HG03066 (cell line): ENCODE results near the gene ANKRD40.
"Not testable (repeated sequence)": the region's sequence is repeated elsewhere in the genome, so short reads cannot be mapped to it uniquely, and the experiment has no call there.

Source experiments
- ATAC-seq: cut with Tn5 transposase; IDR thresholded peaks from one replicate; pipeline ENCODE4 v1.9.1; 2021; ENCODE audit warnings: low read depth; ENCODE audit not compliant: unreplicated experiment

ANKRD40 gene

DNA sequence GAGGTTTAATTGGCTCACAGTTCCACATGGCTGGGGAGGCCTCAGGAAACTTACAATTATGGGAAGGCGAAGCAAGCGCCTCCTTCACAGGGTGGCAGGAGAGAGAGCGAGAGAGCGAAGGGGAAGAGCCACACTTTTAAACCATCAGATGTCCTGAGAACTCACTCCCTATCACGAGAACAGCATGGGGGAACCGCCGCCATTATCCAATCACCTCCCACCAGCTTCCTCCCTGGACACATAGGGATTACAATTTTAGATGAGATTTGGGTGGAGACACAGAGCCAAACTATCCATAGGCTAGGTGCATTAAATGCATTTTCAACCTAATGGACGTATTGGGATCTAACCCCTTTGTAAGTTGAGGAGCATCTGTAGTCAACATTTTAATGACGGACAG lies 4.9 kb upstream of the ANKRD40 start:
- ATAC-seq = no peak

DNA sequence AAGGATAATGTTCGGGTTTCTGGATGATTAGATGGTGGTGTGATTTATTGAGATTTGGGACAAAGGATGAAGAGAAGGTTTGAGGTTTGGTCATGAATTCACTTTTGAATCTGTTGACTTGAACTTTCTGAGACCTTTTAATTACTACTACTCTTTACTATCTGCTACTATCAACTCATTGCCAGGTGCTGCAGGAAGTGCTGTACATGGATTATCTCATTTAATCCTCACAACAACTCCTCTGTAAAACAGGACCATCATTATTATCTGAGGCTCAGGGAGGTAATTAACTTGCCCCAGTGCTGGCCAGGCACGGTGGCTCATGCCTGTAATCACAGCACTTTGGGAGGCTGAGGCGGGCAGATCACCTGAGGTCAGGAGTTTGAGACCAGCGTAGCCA lies 2.9 kb upstream of the ANKRD40 start:
- ATAC-seq = no peak

DNA sequence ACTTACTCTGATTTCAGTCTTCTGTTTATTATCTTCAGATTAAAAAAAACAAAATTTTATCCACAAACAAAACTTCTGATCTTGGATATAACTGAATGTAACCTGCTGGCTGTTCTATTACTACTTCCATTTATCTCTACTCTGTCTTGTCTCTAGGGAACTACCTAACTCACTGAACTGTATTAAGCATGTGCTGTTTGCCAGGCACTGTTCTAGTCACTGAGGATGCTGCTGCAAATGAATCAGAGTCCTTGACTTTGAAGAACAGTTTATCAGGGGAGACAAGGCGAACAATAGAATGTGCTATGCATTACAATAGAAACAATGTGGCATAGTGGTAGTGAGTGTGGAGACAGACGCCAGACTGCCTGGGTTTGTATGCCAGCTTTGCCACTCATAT lies 2.3 kb upstream of the ANKRD40 start:
- no peak for ATAC-seq

DNA sequence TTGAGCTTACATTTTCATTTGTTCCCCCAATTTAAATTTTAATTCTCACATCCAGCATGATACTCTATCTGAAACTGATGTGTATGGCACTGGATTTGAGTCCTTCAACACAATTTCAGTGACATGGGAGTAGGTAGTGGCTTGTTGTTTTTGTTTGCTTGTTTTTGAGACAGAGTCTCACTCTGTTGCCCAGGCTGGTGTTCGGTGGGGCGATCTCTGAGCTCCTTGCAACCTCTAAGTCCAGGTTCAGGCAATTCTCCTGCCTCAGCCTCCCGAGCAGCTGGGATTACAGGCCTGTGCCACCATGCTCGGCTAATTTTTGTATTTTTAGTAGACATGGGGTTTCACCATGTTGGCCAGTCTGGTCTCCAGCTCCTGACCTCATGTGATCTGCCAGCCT lies 1.3 kb upstream of the ANKRD40 start:
- not testable (repeated sequence) for ATAC-seq

DNA sequence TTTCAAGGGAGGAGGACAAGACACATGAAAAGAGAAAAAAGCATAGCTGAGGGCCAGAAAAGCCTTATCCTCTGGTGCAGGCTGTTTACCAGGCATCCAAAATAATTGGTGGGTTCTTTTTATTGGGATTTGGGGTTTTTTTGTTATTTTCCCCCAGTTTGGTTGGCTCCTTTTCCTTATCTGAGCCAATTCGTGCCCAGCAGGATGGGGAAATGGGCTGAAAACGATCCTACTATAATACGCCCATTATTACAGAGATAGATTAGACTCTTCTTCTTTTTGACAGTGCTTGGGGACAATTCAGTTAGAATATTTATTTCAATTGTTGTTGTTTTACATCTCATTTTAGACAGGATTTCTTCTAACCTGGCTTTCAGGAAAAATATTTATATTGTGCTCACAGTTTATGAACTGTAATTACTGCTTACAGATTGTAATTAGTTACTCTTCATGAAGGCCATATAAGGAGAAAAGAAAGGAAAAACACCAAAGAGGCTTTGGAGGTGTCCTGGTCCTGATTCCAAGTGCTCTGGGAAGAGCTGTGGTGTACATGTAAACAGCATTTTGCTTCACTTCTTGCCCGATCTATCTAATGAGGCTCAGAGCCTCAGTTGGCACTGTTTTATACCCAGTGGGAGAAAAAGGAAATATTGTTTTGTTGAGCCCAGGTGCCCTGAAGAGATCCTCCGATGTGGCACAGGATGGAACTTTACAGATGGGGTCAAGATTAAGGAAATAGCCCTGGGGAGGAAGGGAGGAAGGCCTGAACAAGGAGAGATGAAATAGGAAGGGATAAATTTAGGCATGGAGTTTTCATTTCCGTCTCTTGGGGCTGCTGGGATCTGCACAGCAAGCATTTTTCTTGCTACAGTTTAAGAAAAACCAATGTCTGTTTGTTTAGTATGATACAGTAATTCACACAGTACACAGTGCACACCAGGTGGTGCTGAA lies 611 bp upstream of the ANKRD40 start:
- no peak for ATAC-seq

DNA sequence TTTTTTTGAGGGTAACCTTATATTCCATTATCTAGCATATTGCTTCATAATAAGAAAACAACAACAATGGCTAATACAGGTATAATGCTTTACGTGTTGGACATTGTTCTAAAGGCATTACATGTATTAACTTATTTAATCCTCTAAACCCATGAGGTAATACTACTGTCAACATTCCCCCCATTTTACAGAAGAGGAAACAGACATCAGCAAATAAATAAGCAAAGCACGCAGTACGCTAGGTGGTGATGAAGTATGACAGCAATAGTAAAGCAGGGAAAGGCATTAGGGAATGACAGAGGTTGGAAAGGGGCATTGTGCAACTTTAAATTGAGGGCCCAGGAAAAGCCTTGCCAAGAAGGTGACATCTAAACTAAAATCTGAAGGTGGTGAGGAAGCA lies 4.6 kb downstream of the ANKRD40 start:
- no peak for ATAC-seq

DNA sequence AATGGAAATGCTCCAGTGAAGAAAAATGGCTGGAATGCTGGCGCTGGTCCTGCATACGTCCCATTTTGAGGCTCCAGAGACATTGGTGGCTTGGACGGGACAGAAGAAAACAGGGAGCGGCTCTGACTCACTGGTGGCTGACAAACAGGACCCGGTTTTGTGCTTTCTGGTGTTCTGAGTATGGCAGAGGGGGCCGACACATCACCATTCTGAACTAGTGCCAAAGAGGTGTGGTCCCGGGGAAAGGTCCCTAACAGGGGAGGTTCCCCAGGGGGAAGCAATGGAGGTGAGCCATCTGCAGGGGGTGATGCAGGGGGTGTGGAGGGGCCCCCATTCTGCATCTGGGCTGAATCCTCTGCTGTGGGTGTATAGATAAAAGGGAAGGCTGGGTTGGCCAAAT lies 8.3 kb downstream of the ANKRD40 start:
- no peak for ATAC-seq

DNA sequence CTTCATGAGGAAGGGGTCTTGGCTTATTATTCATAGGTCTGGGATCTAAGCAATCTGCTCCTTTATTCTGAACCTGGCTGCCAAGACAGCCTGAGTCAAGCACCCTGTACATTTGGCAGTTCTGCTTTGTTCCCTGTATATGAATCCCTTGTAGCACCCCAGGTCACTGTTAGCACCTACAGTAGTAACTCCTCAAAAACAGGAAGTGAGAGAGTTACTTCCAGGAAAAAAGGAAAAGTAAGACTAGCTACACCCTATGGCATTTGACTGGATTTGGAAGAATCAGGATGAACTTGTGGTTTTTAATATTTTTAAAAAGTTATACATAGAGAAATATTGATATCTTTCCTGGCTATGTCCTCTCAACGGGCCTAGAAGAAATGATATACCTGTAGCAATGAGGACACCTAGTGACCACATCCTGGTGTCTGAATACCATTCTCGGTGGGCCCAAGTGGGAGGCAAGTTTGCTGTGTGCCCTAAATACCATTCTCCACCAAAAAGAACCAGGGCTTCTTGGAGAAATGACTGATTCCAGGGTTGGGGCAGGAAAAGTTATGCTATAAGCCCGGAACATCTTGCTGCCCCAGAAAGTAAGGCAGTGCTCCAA lies 9.9 kb downstream of the ANKRD40 start:
- no peak for ATAC-seq

DNA sequence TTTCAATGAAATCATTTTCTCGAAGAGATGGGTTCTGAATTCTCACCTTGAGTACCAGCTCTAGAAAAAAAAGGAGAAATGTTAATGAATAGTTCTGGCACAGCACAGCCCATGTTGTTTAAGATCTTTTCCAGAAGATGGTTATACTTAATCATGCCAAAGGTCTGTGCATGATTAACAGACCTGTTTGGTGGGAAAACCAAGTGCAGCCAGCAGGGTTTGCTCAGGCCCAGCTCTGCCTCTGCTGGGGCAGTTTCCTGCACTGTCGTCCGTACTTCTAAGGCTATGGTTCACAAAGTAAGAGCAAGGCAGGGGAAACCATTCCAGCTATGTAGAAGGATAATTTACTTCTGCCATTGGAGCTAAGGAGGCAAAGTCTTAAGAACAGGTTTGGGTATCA lies 10.7 kb downstream of the ANKRD40 start:
- ATAC-seq = no peak

DNA sequence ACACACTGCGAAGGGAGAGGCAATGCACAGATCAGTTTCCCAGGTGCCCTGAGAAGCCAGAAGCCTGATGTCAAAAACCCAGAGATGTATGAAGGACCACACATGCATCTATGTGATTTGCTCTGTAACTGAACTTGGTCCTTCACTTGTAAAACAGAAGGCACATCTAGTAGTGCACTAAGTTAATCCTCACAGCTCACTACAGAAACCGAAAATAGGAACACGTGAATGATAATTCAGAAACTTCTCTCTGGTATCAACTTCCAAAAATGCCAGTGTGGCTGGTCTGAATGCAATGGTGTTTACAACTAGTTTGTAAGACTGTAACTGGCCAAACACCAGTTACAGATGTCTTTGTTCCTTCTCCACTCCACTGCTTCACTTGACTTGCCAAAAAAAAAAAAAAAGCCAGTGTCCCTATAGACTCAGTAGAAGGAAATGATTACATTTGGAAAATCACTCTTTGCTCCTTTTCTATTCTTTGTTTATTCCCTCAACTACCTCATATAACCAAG lies 11.3 kb downstream of the ANKRD40 start:
- ATAC-seq = no peak

DNA sequence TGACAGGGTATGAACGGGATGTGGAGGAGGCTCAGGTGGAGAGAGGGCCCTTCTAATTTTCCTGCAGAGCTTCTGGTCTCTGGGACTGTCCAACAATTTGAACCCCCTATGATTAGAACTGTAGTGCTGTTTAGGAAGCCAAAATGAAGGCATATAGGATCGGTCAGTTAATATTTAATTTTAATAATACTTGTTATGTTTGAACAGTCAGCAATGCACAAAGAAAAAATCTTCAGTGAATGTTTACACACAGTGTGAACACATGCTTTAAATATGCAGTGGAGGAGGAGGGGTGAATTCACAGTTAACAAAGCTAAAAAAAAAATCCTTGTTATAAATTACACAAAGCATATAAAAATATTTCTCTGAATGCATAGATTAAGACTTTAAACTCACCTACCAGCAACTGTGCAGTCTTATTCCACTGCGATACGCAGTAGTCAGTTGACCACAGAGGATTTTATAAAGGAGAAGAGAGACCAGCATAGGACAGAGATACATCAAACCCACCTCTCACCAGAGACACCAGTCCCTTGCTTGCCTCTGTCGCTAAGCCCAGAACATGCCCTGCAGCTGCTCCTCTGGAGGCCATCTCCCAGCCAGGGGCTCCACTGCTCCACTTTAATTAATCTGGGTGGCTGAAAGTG lies 14.6 kb downstream of the ANKRD40 start:
- no peak for ATAC-seq

DNA sequence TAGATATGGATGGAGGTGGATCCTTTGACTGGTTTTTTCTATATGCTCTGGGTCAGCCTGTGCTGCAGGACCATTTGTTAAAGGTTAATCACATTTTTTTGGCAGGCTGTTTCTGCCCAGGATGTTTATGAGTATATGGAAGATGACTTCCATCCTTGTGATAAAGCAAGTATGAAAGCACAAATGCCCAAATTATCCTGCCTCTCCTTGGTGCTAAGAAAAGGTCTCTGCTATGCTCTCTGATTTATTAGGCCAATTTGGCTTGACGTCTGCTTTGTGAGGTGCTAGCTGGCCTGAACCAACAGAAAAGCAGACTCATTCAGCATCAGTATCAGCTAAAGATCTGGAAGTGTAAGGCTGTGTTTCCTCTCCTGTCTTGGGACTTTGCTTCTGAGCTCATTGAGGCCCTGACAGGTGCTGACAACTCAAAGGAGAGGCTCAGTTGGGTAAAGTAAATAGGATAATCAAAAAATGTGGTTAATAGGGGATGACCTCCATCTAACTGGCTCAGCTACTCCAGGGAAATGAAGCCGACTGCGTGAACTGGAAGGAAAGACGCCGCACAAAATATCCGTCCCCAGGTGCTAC lies 15.2 kb downstream of the ANKRD40 start:
- ATAC-seq = no peak

DNA sequence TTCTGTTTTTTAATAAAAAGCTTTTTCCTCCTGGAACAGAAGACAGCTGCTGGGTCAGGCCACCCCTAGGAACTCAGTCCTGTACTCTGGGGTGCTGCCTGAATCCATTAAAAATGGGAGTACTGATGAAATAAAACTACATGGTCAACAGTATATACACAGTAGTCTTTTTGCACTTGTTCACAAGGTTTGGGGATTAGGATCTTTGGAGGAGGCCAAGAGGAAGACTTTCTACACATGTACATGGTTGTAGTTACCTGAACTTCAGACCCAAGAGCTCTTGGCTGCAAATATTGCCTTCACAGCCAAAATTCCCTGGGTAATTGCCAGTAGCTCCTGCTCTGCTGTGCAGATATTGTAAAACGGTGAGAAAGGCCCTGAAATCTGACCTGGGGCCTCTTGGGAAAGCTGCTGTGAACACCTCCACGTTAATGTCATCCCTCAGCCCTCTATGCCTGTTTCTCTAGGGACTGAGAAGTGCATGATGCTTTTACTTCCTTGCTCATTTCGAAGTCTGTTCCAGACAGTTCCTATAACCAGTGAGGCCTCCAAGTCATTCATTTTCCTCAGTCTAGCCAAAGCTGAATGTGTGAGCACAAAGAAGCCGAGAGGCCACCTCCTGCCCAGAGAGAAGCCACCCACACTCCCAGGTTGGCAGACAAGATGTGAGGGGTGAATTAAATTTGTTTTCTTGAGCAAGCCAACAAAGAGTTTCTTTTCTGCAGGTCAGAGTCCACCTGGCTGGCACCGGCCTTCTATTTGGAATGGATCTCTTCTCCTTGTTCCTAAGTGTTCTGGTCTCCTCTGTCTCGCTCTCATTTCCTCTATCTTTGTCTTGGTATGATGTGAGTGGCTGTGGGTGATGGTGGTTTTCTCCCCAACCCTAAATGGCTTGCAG lies 15.9 kb downstream of the ANKRD40 start:
- ATAC-seq = no peak

DNA sequence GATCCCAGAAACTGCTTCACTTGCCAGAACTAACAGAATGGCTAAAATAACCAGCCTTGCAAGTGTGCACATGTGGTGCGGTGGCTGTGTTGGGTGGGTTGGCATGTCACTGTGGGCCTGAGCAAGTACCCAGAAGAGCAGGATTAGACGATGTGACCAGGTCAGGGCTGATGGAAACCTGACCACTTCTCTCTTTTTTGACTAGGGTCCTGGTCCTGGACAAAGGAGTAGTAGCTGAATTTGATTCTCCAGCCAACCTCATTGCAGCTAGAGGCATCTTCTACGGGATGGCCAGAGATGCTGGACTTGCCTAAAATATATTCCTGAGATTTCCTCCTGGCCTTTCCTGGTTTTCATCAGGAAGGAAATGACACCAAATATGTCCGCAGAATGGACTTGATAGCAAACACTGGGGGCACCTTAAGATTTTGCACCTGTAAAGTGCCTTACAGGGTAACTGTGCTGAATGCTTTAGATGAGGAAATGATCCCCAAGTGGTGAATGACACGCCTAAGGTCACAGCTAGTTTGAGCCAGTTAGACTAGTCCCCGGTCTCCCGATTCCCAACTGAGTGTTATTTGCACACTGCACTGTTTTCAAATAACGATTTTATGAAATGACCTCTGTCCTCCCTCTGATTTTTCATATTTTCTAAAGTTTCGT lies 16.7 kb downstream of the ANKRD40 start:
- ATAC-seq = no peak

DNA sequence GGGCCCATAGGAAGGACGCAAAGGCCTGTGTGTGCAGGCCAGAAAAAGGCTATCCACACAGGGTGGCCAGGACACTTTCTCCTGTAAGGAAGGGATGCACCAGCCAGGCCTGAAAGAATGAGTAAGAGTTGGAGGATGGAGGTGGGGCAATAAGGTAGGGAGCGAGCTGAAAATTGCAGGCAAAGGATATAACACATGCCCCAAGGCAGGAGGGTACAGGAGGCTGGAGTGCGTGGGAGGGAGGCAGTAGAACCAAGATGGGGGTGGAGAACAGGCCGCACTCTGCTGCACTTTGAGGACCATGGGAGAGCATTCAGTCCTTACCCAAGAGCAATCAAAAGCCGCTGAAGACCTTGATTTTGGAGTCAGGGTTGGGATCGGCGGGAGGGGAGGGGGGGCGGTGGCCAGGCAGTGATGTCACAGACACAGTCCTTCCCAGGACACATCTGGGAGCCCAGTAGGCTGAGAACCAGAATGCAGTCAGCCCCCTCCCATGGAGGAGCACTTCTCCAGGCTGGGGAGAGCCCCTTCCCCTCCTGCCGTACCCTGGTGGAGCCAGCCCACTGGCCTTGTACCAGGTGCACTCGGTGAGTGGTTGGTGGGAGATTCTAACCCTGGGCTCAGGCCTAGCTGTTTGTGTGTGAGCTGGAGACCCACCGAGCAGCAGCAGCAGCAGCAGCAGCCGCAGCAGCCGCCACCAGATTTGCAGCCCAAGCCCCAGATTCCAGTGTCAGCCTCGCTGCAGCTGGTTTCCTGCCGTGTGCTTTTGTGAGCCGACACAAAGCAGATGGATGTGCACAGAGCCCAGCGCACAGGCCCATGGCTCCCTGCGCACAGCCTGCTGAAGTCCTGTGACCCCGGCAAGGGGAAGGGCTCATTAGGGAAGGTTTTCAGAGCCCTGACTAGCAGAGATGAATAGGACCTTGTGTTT lies 17.5 kb downstream of the ANKRD40 start:
- no peak for ATAC-seq

DNA sequence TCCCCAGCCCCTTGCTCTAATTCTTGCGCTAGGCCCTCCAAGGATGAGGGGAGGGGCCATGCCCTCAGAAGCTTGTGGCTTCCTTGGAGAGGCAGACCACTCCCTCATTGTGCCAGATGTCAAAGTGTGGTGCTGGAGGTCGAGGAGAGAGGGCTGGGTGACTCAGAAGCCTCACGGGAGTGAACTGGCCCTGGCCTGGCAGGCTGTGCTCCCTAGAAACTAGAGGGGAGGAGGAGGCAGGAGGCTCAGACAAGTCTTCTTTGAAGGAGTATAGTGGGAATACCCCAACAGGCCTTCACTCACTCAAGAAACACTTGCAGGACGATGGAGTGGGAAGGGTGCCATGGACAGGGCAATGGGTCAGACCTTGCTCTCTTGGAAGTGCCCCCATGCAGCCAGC lies 18.5 kb downstream of the ANKRD40 start:
- no peak for ATAC-seq

DNA sequence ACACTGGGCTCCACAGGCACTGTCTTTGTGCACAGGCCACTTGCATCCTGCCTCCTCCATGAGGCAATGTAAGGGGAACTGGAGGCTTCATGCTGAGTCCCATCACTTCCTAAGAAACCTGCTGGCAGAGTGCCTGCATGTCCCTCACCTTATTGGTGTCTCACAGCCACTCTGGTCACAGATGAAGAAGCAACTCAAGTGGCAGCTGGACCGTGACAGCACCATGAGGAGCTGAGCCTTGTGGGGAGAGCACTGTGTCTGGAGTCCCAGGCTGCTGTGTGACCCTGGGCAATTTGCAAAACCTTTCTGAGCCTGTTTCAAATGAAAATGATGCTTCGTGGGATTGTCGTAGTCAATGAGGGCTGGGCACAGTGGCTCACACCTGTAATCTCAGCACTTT lies 19.5 kb downstream of the ANKRD40 start:
- no peak for ATAC-seq
